PC-9 (cell line): ENCODE data around the gene SLC24A2. TPM values are rescaled to one million over a fixed set of nuclear protein-coding genes. Genes with fewer than 3 reads are reported as not detected.

Experiments
- BruUV-seq: library from RNA; stranded (reverse); fragments of 400-500 nt; replicated peaks from 2 replicates; lab custom pipeline; 2021; lab: Mats Ljungman, UMichigan
- CTCF ChIA-PET: fragments of 300-600 bp; sonication (Branson Sonifier 250); formaldehyde crosslinking; loops from one replicate; lab custom pipeline; 2022; ENCODE audit warnings: antibody characterized with exemption; lab: Charles Lee
- POLR2A ChIA-PET: fragments of 300-600 bp; sonication (Branson Sonifier 250); formaldehyde crosslinking; loops from one replicate; lab custom pipeline; 2022; ENCODE audit warnings: antibody characterized with exemption; ENCODE audit not compliant: unreplicated experiment; lab: Charles Lee
- DNase-seq, 2 experiments: peaks; one replicate each; pipeline versions ENCODE4 v3.0.0 to v3.0.0-alpha.2; 2015 to 2022; ENCODE audit warnings: mixed read lengths in 1 of 2
- H2AFZ ChIP-seq: fragments of 200-600 bp; sonication (generic); 2 replicates; pipeline ENCODE4 v1.8.1; 2017; ENCODE audit warnings: antibody characterized with exemption
- H3F3A ChIP-seq: fragments of 200-600 bp; sonication (generic); 2 replicates; pipeline ENCODE4 v1.8.1; 2017; ENCODE audit warnings: antibody characterized with exemption, mild to moderate bottlenecking, low read depth; ENCODE audit not compliant: insufficient read depth
- H3K27ac ChIP-seq: fragments of 200-600 bp; sonication (generic); 2 replicates; pipeline ENCODE4 v1.6.1; 2016; ENCODE audit warnings: mixed run types
- H3K27me3 ChIP-seq: fragments of 200-600 bp; sonication (generic); 2 replicates; pipeline ENCODE4 v1.6.1; 2016; ENCODE audit warnings: low read depth, mixed run types; ENCODE audit not compliant: insufficient read depth
- H3K36me3 ChIP-seq: fragments of 200-600 bp; sonication (generic); 2 replicates; pipeline ENCODE4 v1.6.1; 2016; ENCODE audit warnings: low read depth, mixed run types
- H3K4me1 ChIP-seq: fragments of 200-600 bp; sonication (generic); replicated peaks from 2 replicates; pipeline ENCODE4 v1.6.1; 2016; ENCODE audit warnings: mixed run types; ENCODE audit not compliant: insufficient read depth
- H3K4me2 ChIP-seq: fragments of 200-600 bp; sonication (generic); 2 replicates; pipeline ENCODE4 v1.6.1; 2017; ENCODE audit warnings: mixed run types
- H3K4me3 ChIP-seq: fragments of 200-600 bp; sonication (generic); 2 replicates; pipeline ENCODE4 v1.6.1; 2016; ENCODE audit warnings: mixed run types
- H3K79me2 ChIP-seq: fragments of 200-600 bp; sonication (generic); 2 replicates; pipeline ENCODE4 v1.6.1; 2017; ENCODE audit warnings: low read depth, mixed run types
- H3K9me2 ChIP-seq: fragments of 200-600 bp; sonication (generic); 2 replicates; pipeline ENCODE4 v1.8.1; 2017; ENCODE audit warnings: mild to moderate bottlenecking; ENCODE audit not compliant: insufficient read depth
- H3K9me3 ChIP-seq: fragments of 200-600 bp; sonication (generic); 2 replicates; pipeline ENCODE4 v1.8.1; 2016; ENCODE audit warnings: low read depth; ENCODE audit not compliant: insufficient read depth
- H4K20me1 ChIP-seq: fragments of 200-600 bp; sonication (generic); 2 replicates; pipeline ENCODE4 v1.8.1; 2017; ENCODE audit not compliant: insufficient read depth
- CTCF ChIP-seq: fragments of 200-600 bp; sonication (generic); conservative IDR thresholded peaks from 2 replicates; pipeline ENCODE4 v1.6.1; 2017; ENCODE audit warnings: mixed run types, antibody characterized with exemption, mild to moderate bottlenecking, moderate library complexity
- EZH2 ChIP-seq: fragments of 200-600 bp; sonication (generic); IDR thresholded peaks from 2 replicates; pipeline ENCODE4 v1.8.0; 2017; ENCODE audit warnings: antibody characterized with exemption, low read depth
- intact Hi-C: fragments of 100-400 bp; cut with micrococcal nuclease; formaldehyde crosslinking; loops from one replicate; pipeline ENCODE4 v1.10.0; 2022; ENCODE audit not compliant: unreplicated experiment
- total RNA-seq: library from RNA; stranded (reverse); gene quantifications from 2 replicates; pipeline ENCODE4 v1.2.3, GENCODE V29; 2021

The SLC24A2 gene
- total RNA-seq, 1 experiment from 2014 or later, result not detected

DNA sequence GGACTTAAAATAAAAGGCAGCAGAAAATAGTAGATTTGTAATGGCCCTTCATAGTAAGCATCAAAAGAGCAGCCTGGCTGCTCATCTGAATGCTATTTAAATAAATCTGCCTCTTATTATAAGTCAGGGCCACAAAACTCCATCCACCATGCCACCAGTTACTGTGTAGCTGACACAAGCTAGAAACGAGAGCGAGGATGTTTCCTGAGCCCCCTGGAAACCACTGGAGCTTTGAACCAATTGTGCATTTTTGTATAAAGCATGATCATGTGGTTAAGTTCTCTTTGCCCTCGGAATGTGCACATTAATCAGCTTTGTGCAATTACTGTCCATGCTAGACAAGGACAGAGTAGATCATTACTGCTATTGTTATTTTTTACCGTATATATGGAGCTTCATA is 17.4 kb downstream of the SLC24A2 start:
- Histone ChIP-seq H3K4me1 (no peaks in the 10 kb centered on the region), H3K9me3 (no peaks in the 10 kb centered on the region), H3K4me3 (no peak overlapping the region), H3K9me2 (no peaks in the 10 kb centered on the region), H3K36me3 (no peaks in the 10 kb centered on the region), H3K79me2 (no peaks in the 10 kb centered on the region), H3K27ac (no peak overlapping the region), H3K27me3 (no peaks in the 10 kb centered on the region), H3F3A (no peaks in the 10 kb centered on the region), H2AFZ (no peak overlapping the region), H3K4me2 (no peak overlapping the region), H4K20me1 (no peaks in the 10 kb centered on the region)
- BruUV-seq, result no TSS peak
- POLR2A ChIA-PET, result no interaction called here
- TF ChIP-seq CTCF, result no peak
- TF ChIP-seq EZH2, result no peak
- DNase-seq, result no peak
- intact Hi-C loops, result no loop called here
- CTCF ChIA-PET, result no interaction called here

- no peaks in the 10 kb centered on the region for H3K9me3 ChIP-seq
- TF ChIP-seq EZH2, result no peak
- TF ChIP-seq CTCF, result no peak
- no peaks in the 10 kb centered on the region for H3K36me3 ChIP-seq
- intact Hi-C loops, result no loop called here
- no TSS peak for BruUV-seq
- ChIA-PET CTCF (no interaction called here), POLR2A (no interaction called here)
- no peaks in the 10 kb centered on the region for H3F3A ChIP-seq
- no peaks in the 10 kb centered on the region for H3K9me2 ChIP-seq
- no peak overlapping the region for H3K27ac ChIP-seq
- H2AFZ ChIP-seq, result no peak overlapping the region
- H3K79me2 ChIP-seq, result no peaks in the 10 kb centered on the region
- DNase-seq, result no peak
- no peak overlapping the region for H3K4me3 ChIP-seq
- no peaks in the 10 kb centered on the region for H4K20me1 ChIP-seq
- no peak overlapping the region for H3K4me2 ChIP-seq
- no peaks in the 10 kb centered on the region for H3K4me1 ChIP-seq
- H3K27me3 ChIP-seq, result no peaks in the 10 kb centered on the region
Measured at GRCh38 chr9:19770973-19771372, 17.9 kb downstream of the SLC24A2 start.

- intact Hi-C loops, result no loop called here
- Histone ChIP-seq H4K20me1 (no peaks in the 10 kb centered on the region), H2AFZ (no peak overlapping the region), H3K9me2 (no peaks in the 10 kb centered on the region), H3K4me3 (no peak overlapping the region), H3K4me1 (no peaks in the 10 kb centered on the region), H3K79me2 (no peaks in the 10 kb centered on the region), H3K27me3 (no peaks in the 10 kb centered on the region), H3K27ac (no peak overlapping the region), H3F3A (no peaks in the 10 kb centered on the region), H3K9me3 (no peaks in the 10 kb centered on the region), H3K4me2 (no peak overlapping the region), H3K36me3 (no peaks in the 10 kb centered on the region)
- POLR2A ChIA-PET, result no interaction called here
- no TSS peak for BruUV-seq
- CTCF ChIA-PET, result no interaction called here
- no peak for DNase-seq
- TF ChIP-seq CTCF, result no peak
- no peak for TF ChIP-seq EZH2
Measured at GRCh38 chr9:19769213-19769612, 19.6 kb downstream of the SLC24A2 start.
